A549 (cell line): Measurements from ENCODE around the gene DAB1. TPM values are rescaled to one million over a fixed set of nuclear protein-coding genes. Genes with fewer than 3 reads are reported as not detected.

Experiments
- ATAC-seq, 2 experiments: fragments of 200-7000 bp in 1 of 2; fragments of >200 bp in 1 of 2; cut with Nextera tagmentation in 1 of 2; cut with Tn5 transposase in 1 of 2; 3 replicates each; pipeline versions ENCODE4 v1.8.0 to v1.9.1; 2018 to 2020; ENCODE audit warnings: mild to moderate bottlenecking in 1 of 2, moderate library complexity in 1 of 2
- CTCF ChIA-PET: fragments of 300-600 bp; sonication (Branson Sonifier 250); formaldehyde crosslinking; extraction: SDS; loops from one replicate; lab custom pipeline; 2021; ENCODE audit warnings: antibody characterized with exemption, inconsistent platforms; lab: Yijun Ruan, JAX
- POLR2A ChIA-PET: fragments of 350-600 bp; formaldehyde crosslinking; extraction: SDS; loops from one replicate; lab custom pipeline; 2021; ENCODE audit warnings: antibody characterized with exemption, inconsistent platforms; lab: Yijun Ruan, JAX
- DNase-seq, 2 experiments: peaks; one replicate each; pipeline versions ENCODE4 v3.0.0 to v3.0.0-alpha.2; 2011 to 2016; ENCODE audit warnings: low read depth in 1 of 2, low spot score in 1 of 2
- FAIRE-seq: peaks from 2 replicates; lab custom pipeline; 2011; peaks lifted over from hg19 to GRCh38; lab: Jason Lieb, UNC
- H3K27ac ChIP-seq, 2 experiments: fragments of >200 bp; sonication (Bioruptor Twin); formaldehyde crosslinking; 3 replicates each; pipeline ENCODE4 v1.5.1; 2016 to 2017
- H3K4me1 ChIP-seq: fragments of >200 bp; sonication (Bioruptor Twin); formaldehyde crosslinking; 3 replicates; pipeline ENCODE4 v1.6.1; 2016
- H3K4me2 ChIP-seq: fragments of >200 bp; sonication (Bioruptor Twin); formaldehyde crosslinking; 3 replicates; pipeline ENCODE4 v1.6.1; 2016
- H3K4me3 ChIP-seq: fragments of >200 bp; sonication (Bioruptor Twin); formaldehyde crosslinking; 3 replicates; pipeline ENCODE4 v1.5.1; 2016
- H3K9me3 ChIP-seq: fragments of >200 bp; sonication (Bioruptor Twin); formaldehyde crosslinking; 3 replicates; pipeline ENCODE4 v1.6.1; 2016
- CBX8 ChIP-seq: fragments of 200-600 bp; sonication (generic); IDR thresholded peaks from 2 replicates; pipeline ENCODE4 v1.6.1; 2016
- CEBPB ChIP-seq, 2 experiments: fragments of >200 bp in 1 of 2; sonication (Bioruptor Twin) in 1 of 2; formaldehyde crosslinking in 1 of 2; IDR thresholded peaks; 2 replicates each; pipeline ENCODE4 v1.6.1; 2012 to 2016
- CTCF ChIP-seq: fragments of >200 bp; sonication (Bioruptor Twin); formaldehyde crosslinking; IDR thresholded peaks from 3 replicates; pipeline ENCODE4 v1.5.1; 2016
- EHF ChIP-seq: fragments of 250-450 bp; sonication (Bioruptor Pico); IDR thresholded peaks from 2 replicates; pipeline ENCODE4 v1.5.0; 2020; ENCODE audit warnings: mild to moderate bottlenecking
- HEYL ChIP-seq: fragments of 250-450 bp; sonication (Bioruptor Pico); IDR thresholded peaks from 2 replicates; pipeline ENCODE4 v1.8.0; 2021; ENCODE audit warnings: mild to moderate bottlenecking, moderate library complexity
- JUNB ChIP-seq: fragments of >200 bp; sonication (Bioruptor Twin); formaldehyde crosslinking; IDR thresholded peaks from 2 replicates; pipeline ENCODE4 v1.6.1; 2016
- KDM5A ChIP-seq: fragments of 200-600 bp; sonication (generic); IDR thresholded peaks from 2 replicates; pipeline ENCODE4 v1.6.1; 2016; ENCODE audit warnings: antibody characterized with exemption, mild to moderate bottlenecking
- PBX3 ChIP-seq: IDR thresholded peaks from 2 replicates; pipeline ENCODE4 v1.6.1; 2012
- POLR2AphosphoS2 ChIP-seq: conservative IDR thresholded peaks from 2 replicates; pipeline ENCODE4 v1.6.1; 2012; ENCODE audit warnings: low read length, improper control_type of control experiment, inconsistent platforms
- RAD21 ChIP-seq, 2 experiments: fragments of >200 bp in 1 of 2; sonication (Bioruptor Twin) in 1 of 2; formaldehyde crosslinking in 1 of 2; IDR thresholded peaks in 1 of 2; conservative IDR thresholded peaks in 1 of 2; 2 replicates in 1 of 2; 3 replicates in 1 of 2; pipeline ENCODE4 v1.6.1; 2012 to 2018; ENCODE audit warnings: inconsistent platforms in 1 of 2
- RFX5 ChIP-seq: fragments of 450-650 bp; IDR thresholded peaks from 2 replicates; pipeline ENCODE4 v1.7.1; 2014; ENCODE audit warnings: antibody characterized with exemption, mild to moderate bottlenecking, moderate library complexity
- SMC3 ChIP-seq: fragments of >200 bp; sonication (Bioruptor Twin); formaldehyde crosslinking; IDR thresholded peaks from 3 replicates; pipeline ENCODE4 v1.6.1; 2018; ENCODE audit warnings: inconsistent platforms
- TP53 ChIP-seq: fragments of 250-450 bp; sonication (Bioruptor Pico); IDR thresholded peaks from 2 replicates; pipeline ENCODE4 v1.5.0; 2021; ENCODE audit warnings: mild to moderate bottlenecking, moderate library complexity
- ZFP36 ChIP-seq: fragments of 450-650 bp; IDR thresholded peaks from 2 replicates; pipeline ENCODE4 v1.6.1; 2014; ENCODE audit warnings: borderline replicate concordance; ENCODE audit not compliant: partially characterized antibody
- ZSCAN20 ChIP-seq: fragments of 250-450 bp; sonication (Bioruptor Pico); IDR thresholded peaks from 2 replicates; pipeline ENCODE4 v1.8.0; 2022; ENCODE audit warnings: mild to moderate bottlenecking, moderate library complexity
- WGBS: methylation state at CpG from one replicate; pipeline ENCODE4 v1.1.6; 2017; ENCODE audit errors: missing lambda C conversion rate; 5-methylcytosine and 5-hydroxymethylcytosine counted together
- polyA plus RNA-seq, 4 experiments: library from polyadenylated mRNA; depleted of rRNA in 3 of 4; stranded (reverse); fragments of >200 nt; fragmentation: RNase III in 1 of 4; extraction: RNeasy Plus Mini Kit Qiagen cat#74134 plus additional on column Dnase treatment in 1 of 4; gene quantifications; 2 replicates in 3 of 4; 3 replicates in 1 of 4; pipeline ENCODE4 v1.2.3, GENCODE V29; 2011 to 2017
- TF ChIP-seq, protein P1 (sequence below): fragments of 200-600 bp; sonication (generic); IDR thresholded peaks from 2 replicates; pipeline ENCODE4 v1.6.1; 2016; ENCODE audit warnings: antibody characterized with exemption, mild to moderate bottlenecking, moderate library complexity
- TF ChIP-seq, protein P2 (sequence below): IDR thresholded peaks from 2 replicates; pipeline ENCODE4 v1.6.1; 2012; ENCODE audit warnings: low read depth, borderline replicate concordance
- TF ChIP-seq, protein P3 (sequence below): fragments of 150-350 bp; IDR thresholded peaks from 2 replicates; pipeline ENCODE4 v1.6.1; 2014; ENCODE audit warnings: low read depth, mild to moderate bottlenecking, low read length
- TF ChIP-seq, protein P4 (sequence below): IDR thresholded peaks from 2 replicates; pipeline ENCODE4 v1.6.1; 2012

Gene DAB1
- polyA plus RNA-seq, 2 of the 4 experiments (the other 2 are of a cell fraction) = not detected

- TF ChIP-seq, protein P1, sequence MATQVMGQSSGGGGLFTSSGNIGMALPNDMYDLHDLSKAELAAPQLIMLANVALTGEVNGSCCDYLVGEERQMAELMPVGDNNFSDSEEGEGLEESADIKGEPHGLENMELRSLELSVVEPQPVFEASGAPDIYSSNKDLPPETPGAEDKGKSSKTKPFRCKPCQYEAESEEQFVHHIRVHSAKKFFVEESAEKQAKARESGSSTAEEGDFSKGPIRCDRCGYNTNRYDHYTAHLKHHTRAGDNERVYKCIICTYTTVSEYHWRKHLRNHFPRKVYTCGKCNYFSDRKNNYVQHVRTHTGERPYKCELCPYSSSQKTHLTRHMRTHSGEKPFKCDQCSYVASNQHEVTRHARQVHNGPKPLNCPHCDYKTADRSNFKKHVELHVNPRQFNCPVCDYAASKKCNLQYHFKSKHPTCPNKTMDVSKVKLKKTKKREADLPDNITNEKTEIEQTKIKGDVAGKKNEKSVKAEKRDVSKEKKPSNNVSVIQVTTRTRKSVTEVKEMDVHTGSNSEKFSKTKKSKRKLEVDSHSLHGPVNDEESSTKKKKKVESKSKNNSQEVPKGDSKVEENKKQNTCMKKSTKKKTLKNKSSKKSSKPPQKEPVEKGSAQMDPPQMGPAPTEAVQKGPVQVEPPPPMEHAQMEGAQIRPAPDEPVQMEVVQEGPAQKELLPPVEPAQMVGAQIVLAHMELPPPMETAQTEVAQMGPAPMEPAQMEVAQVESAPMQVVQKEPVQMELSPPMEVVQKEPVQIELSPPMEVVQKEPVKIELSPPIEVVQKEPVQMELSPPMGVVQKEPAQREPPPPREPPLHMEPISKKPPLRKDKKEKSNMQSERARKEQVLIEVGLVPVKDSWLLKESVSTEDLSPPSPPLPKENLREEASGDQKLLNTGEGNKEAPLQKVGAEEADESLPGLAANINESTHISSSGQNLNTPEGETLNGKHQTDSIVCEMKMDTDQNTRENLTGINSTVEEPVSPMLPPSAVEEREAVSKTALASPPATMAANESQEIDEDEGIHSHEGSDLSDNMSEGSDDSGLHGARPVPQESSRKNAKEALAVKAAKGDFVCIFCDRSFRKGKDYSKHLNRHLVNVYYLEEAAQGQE = no peak
- TF ChIP-seq TP53 (CRISPR knock-in tag) = no peak
- no peak for TF ChIP-seq JUNB
- TF ChIP-seq EHF (CRISPR knock-in tag) = no peak
- TF ChIP-seq ZFP36 = no peak
Observed at GRCh38 chr1:56978819-56979218, 445.0 kb downstream of the DAB1 start (continued).

- Histone ChIP-seq H3K4me2 (no peak overlapping the region), H3K27ac (no peak overlapping the region), H3K4me3 (no peak overlapping the region), H3K4me1 (no peaks in the 10 kb centered on the region), H3K9me3 (no peaks in the 10 kb centered on the region; the same call in 2 of the 3 replicates)
- DNase-seq (no peak), FAIRE-seq (no peak), ATAC-seq (no peak)
- ChIA-PET POLR2A (no interaction called here), CTCF (no interaction called here)
- WGBS = 0% methylated on average over 4 of the region's 4 CpGs
- TF ChIP-seq, protein P2, sequence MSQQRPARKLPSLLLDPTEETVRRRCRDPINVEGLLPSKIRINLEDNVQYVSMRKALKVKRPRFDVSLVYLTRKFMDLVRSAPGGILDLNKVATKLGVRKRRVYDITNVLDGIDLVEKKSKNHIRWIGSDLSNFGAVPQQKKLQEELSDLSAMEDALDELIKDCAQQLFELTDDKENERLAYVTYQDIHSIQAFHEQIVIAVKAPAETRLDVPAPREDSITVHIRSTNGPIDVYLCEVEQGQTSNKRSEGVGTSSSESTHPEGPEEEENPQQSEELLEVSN = no peak
- TF ChIP-seq EHF (CRISPR knock-in tag) (no peak), TP53 (CRISPR knock-in tag) (no peak), CTCF (no peak), HEYL (CRISPR knock-in tag) (no peak), RAD21 (conservative IDR thresholded peaks at IDR 0.05 in 1 of 2, IDR thresholded peaks at IDR 0.05 in 1 of 2) (no peak), PBX3 (no peak), RFX5 (no peak), JUNB (no peak), ZSCAN20 (CRISPR knock-in tag) (no peak)
- TF ChIP-seq, protein P3, sequence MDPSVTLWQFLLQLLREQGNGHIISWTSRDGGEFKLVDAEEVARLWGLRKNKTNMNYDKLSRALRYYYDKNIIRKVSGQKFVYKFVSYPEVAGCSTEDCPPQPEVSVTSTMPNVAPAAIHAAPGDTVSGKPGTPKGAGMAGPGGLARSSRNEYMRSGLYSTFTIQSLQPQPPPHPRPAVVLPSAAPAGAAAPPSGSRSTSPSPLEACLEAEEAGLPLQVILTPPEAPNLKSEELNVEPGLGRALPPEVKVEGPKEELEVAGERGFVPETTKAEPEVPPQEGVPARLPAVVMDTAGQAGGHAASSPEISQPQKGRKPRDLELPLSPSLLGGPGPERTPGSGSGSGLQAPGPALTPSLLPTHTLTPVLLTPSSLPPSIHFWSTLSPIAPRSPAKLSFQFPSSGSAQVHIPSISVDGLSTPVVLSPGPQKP = no peak
- TF ChIP-seq, protein P4, sequence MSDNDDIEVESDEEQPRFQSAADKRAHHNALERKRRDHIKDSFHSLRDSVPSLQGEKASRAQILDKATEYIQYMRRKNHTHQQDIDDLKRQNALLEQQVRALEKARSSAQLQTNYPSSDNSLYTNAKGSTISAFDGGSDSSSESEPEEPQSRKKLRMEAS = no peak
Observed at GRCh38 chr1:56977910-56978309, 445.9 kb downstream of the DAB1 start.

GRCh38 chr1:56975446-56975845 is 448.4 kb downstream of the DAB1 start:
- no peak for TF ChIP-seq SMC3
- TF ChIP-seq, protein P4 = no peak
- TF ChIP-seq CBX8 = no peak
- TF ChIP-seq POLR2AphosphoS2 = no peak
- TF ChIP-seq KDM5A = no peak
- TF ChIP-seq, protein P3 = no peak
- TF ChIP-seq, protein P1 = no peak
- no peak for TF ChIP-seq CEBPB (IDR thresholded peaks at IDR 0.05)
- ATAC-seq = no peak
- ChIA-PET CTCF (no interaction called here), POLR2A (no interaction called here)
- FAIRE-seq = no peak
- Histone ChIP-seq H3K4me1 (no peaks in the 10 kb centered on the region), H3K4me2 (no peak overlapping the region), H3K27ac (no peak overlapping the region), H3K9me3 (no peaks in the 10 kb centered on the region; the same call in 2 of the 3 replicates), H3K4me3 (no peak overlapping the region)
- DNase-seq = no peak
- WGBS = 0% methylated on average over 4 of the region's 4 CpGs
